Measurements from ENCODE around the gene CD84.
"Not testable (repeated sequence)": the region's sequence is repeated elsewhere in the genome, so short reads cannot be mapped to it uniquely, and the experiment has no call there.

The CD84 gene

DNA sequence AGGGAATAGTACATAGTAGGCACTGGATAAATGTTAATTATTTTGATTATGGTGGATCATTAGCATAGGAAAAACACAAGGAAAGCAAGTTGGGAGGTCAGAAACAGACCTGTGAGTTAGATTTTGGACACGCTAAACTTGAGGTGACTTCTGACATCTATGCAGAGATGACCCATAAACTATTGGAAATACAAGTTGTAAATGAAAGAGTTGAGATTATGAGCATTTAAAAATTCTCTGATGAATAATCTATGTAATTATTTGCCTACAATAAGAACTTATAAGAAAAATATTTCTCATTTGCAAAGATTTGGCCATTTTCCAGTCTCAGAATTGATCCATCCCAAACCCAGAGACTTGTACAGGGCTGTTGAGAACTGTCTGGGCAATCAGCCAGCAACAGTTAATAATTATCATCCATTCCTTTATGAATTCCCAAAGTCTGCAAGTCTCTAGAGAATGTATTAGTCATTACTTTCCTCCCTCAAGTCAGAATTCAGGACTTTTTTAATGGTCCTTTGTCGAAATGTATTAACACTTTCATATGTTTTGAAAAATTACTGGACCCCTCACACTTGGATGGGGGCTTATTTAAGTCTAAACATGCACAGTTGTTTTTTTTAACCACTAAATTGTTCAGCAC lies 36.9 kb downstream of the CD84 start:
- DNase-seq (ENCODE audit: low spot score) = no peak

GRCh38 chr1:160541622-160542302 lies 37.5 kb downstream of the CD84 start:
- DNase-seq (ENCODE audit: low spot score) = no peak

DNA sequence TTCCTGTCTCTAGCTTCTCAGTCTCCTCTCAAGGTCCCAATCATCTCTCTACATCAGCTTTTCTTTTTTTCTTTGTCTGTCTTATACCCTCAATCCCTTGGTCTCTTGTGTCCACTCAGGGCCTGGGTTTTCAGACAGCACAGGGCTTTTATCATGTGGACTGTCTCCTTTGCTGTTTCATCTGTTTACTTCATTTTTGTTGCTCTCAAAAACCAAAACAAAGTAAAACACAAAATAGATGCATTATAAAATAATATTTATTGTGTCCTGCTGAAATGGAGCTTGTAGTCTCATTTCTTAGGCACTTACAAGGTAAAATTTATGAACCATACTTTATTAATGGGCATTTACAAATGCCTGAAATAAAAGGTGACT lies 38.5 kb downstream of the CD84 start:
- no peak for DNase-seq (ENCODE audit: low spot score)

DNA sequence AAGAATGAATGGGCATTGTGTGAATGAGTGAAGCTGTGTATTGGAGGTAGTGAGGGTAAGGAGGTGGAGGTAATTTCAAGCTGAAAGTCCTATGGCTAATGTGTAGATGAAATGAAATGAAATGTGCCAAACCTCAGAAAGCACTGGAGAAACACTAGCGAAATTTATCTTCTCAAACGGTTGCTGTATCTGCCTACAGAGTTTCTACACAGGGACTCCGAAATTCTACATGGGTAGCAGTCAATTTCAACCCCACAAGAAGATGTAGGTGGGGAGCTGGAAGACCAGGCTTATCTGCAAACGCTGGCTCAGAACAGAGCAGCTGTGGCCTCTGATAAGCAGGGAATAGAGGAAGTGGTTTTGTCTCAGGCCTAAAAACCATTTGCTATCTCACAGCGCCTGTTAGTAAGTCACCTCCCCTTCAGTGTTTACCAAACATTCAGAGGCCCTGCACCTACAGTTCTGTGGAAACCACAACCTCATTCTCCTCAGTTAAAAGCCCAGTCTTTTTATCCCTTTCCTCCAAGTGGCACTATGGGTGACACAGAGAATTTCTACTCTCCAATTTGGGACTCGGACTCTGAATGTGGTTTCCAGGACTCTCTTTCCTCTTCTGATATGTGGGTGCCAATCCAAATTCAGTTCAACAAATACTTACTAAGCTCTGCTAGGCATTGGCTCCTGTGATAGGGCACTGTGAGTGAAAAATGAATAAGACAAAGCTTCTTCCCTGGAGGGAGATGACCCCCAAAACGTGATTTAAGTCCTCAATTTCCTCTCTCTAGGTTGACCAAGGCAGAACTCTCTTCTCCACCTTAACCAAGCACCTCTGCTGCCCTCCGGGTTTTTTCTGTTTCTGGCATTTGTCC lies 39.1 kb downstream of the CD84 start:
- DNase-seq (ENCODE audit: low spot score) = no peak

GRCh38 chr1:160539684-160539989 lies 39.7 kb downstream of the CD84 start:
- DNase-seq (ENCODE audit: low spot score) = no peak

DNA sequence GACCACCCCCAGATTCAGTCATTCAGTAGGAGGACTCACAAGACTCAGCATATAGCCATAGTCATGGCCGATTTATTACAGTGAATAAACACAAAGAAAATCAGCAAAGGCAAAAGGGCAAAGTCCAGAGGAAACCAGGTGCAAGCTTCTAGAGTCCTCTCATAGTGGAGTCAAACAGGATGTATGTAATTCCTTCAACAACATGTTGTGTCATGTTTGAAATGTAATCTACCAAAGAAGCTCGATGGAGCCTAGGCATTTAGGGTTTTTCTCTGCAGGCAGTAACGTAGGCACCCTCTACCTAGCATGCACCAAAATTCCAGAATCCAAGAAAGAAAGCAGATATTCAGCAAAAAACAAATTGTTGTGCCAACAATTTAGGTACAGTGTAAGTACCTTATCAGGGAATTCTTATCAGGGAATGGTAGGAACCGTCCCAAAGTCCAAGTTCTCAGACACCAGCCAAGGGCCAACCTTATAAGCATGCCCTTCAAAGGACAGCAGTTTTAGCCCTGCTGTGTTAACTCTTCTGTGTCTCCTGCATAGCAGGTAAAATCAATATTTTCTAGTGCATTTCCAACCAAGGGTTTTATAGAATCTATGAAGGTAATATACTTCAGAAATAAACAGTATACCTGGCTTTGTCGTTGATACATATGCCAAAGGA lies 40.2 kb downstream of the CD84 start:
- DNase-seq (ENCODE audit: low spot score) = no peak

DNA sequence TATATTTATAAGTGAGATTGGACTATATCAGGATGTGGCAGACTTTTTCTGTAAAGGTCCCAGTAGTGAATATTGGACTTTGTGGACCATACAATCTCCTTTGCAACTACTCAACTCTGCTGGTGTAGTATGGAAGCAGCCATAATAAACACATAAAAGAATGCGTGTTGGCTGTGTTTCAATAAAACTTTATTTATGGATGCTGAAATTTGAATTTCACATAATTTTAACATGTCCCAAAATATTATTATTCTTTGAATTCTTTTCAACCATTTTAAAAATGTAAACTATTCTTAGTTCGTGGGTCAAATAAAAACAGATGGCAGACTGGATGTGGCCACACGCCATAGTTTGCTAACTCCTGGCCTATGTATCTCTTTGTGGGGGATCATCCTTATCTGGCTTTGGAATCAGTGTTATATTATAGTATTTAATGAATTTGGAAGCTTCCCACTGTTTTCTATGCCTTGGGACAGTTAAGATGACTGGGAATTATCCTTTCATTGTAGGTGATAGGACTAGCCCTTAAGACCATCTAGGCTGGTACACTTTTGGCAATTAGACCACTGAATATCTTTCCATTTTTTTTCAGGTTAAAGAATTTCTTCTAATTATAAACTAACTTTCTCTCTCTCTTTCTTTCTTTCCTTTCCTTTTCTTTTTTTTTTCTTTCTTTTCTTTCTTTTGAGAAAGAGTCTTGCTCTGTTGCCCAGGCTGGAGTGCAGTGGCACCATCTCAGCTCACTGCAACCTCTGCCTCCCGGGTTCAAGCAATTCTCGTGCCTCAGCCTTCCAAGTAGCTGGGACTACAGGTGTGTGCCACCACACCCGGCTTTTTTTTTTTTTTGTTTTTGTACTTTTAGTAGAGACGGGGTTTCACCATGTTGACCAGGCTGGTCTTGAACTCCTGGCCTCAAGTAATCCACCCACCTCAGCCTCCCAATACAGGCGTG lies 41.3 kb downstream of the CD84 start:
- DNase-seq (ENCODE audit: low spot score) = no peak

- DNase-seq (ENCODE audit: low spot score) = no peak
These were observed 44.3 kb downstream of the CD84 start for GRCh38 chr1:160534823-160535605.

DNA sequence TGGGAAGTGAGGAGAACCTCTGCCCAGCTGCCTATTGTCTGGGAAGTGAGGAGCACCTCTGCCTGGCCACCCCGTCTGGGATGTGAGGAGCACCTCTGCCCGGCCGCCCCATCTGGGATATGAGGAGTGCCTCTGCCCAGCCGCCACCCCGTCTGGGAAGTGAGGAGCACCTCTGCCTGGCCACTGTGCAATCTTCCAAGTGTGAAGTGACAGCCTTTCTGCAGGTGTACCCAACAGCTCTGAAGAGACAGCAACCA lies 46.8 kb downstream of the CD84 start:
- DNase-seq (ENCODE audit: low spot score) = not testable (repeated sequence)

DNA sequence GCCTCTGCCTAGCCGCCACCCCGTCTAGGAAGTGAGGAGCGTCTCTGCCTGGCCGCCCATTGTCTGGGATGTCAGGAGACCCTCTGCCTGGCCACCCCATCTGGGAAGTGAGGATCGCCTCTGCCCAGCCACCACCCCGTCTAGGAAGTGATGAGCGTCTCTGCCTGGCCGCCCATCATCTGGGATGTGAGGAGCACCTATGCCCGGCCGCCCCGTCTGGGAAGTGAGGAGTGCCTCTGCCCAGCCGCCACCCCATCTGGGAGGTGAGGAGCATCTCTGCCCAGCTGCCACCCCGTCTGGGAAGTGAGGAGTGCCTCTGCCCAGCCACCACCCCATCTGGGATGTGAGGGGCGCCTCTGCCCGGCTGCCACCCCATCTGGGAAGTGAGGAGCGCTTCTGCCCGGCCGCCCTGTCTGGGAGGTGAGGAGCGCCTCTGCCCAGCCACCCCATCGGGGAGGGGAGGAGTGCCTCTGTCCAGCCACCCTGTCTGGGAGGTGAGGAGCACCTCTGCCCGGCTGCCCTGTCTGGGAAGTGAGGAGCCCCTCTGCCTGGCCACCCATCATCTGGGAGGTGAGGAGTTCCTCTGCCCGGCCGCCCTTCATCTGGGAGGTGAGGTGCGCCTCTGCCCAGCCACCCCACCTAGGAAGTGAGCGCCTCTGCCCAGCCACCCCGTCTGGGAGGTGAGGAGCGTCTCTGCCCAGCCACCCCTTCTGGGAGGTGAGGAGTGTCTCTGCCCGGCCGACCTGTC lies 47.3 kb downstream of the CD84 start:
- not testable (repeated sequence) for DNase-seq (ENCODE audit: low spot score)

DNA sequence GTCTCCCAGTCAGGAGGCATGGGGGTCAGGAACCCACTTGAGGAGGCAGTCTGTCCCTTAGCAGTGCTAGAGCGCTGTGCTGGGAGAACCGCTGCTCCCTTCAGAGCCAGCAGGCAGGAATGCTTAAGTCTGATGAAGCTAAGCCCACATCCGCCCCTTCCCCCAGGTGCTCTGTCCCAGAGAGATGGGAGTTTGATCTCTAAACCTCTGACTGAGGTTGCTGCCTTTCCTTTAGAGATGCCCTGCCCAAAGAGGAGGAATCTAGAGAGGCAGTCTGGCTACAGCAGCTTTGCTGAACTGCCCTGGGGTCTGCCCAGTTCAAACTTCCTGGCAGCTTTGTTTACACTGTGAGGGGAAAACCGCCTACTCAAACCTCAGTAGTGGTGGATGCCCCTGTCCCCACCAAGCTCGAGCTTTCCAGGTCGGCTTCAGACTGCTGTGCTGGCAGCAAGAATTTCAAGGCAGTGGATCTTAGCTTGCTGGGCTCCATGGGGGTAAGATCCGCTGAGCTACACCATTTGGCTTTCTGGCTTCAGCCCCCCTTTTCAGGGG lies 49.8 kb downstream of the CD84 start:
- not testable (repeated sequence) for DNase-seq (ENCODE audit: low spot score)

- DNase-seq (ENCODE audit: low spot score) = not testable (repeated sequence)
These were observed 55.5 kb downstream of the CD84 start for GRCh38 chr1:160523789-160524188.

GRCh38 chr1:160522622-160523345 lies 56.5 kb downstream of the CD84 start, which contains the start of gene SLAMF6:
SLAMF6 (minus strand) TSS chr1:160523255; CDS start chr1:160523192, 63 bp downstream.
- no peak for DNase-seq (ENCODE audit: low spot score)

- no peak for DNase-seq (ENCODE audit: low spot score)
These were observed 57.2 kb downstream of the CD84 start for GRCh38 chr1:160522136-160522535.

DNA sequence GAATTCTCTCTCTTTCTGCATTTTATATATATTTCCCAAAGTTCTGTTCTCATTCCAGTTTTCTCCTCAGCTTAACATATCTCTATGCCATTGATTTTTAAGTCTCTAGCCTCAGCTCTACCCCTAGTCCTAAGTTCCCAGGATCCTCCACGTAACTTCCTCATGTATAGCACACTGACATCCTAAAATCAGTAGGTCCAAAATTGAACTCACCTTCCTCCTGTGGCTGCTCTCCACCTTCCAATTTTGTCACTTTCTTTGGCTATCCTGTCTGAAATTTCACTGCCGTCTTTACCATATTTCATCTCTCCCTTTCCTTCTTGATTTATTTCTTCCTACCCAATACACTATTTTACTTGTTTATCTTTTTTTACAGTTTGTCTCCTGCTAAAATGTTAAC lies 57.7 kb downstream of the CD84 start:
- no peak for DNase-seq (ENCODE audit: low spot score)

- no peak for DNase-seq (ENCODE audit: low spot score)
These were observed 58.3 kb downstream of the CD84 start for GRCh38 chr1:160520999-160521398.

DNA sequence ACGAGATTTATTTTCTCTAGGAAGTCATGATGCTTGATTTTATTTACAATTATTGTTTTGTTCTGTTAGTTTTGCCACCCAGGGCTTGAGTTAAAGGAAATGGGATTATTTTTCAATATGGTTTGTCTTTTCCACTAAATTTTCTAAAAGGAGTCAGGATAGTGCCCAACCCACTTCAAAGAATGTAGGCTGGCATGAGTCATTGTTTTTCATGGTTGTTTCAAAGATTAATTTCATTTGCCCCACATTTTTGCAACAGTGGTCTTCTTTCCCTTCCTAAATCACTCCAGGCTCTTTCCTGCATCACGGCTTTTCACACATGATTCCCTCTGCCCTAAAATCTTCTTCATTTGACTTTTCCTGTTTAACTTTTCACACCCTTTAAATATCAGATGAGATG lies 58.7 kb downstream of the CD84 start:
- DNase-seq (ENCODE audit: low spot score) = no peak

GRCh38 chr1:160519642-160520435 lies 59.5 kb downstream of the CD84 start:
- no peak for DNase-seq (ENCODE audit: low spot score)

Data from SK-N-DZ (cell line).